Heart right ventricle (tissue), 16 donors: Measurements from ENCODE around the gene SGIP1. TPM values are rescaled to one million over a fixed set of nuclear protein-coding genes. Genes with fewer than 3 reads are reported as not detected.

Experiments
- ATAC-seq, 8 donors: fragments of 200-7000 bp; cut with Tn5 transposase; one replicate each; pipeline ENCODE4 v1.9.1; 2020; ENCODE audit warnings: mild to moderate bottlenecking in 8 of 8, moderate library complexity in 8 of 8, moderate number of reproducible peaks in 1 of 8
- DNase-seq, 2 donors: peaks; one replicate each; pipeline ENCODE4 v3.0.0-alpha.2; 2020
- H3K27ac ChIP-seq, 10 donors: fragments of 200-600 bp; sonication (generic) in 2 of 10; one replicate each; pipeline versions ENCODE4 v1.5.0 to v1.8.0; 2020 to 2022; ENCODE audit warnings: mild to moderate bottlenecking in 3 of 10
- H3K27me3 ChIP-seq, 7 donors: fragments of 200-600 bp; one replicate each; pipeline ENCODE4 v1.8.0; 2021 to 2022; ENCODE audit warnings: mild to moderate bottlenecking in 2 of 7
- H3K36me3 ChIP-seq, 9 donors: fragments of 200-600 bp; sonication (generic) in 1 of 9; one replicate each; pipeline versions ENCODE4 v1.5.0 to v1.8.0; 2020 to 2022; ENCODE audit warnings: mild to moderate bottlenecking in 2 of 9
- H3K4me1 ChIP-seq, 9 donors: fragments of 200-600 bp; sonication (generic) in 1 of 9; one replicate each; pipeline versions ENCODE4 v1.5.0 to v1.8.0; 2020 to 2022; ENCODE audit warnings: mild to moderate bottlenecking in 4 of 9
- H3K4me3 ChIP-seq, 10 donors: fragments of 200-600 bp; sonication (generic) in 2 of 10; one replicate each; pipeline versions ENCODE4 v1.5.0 to v1.8.0; 2020 to 2022; ENCODE audit warnings: mild to moderate bottlenecking in 7 of 10, moderate library complexity in 2 of 10
- H3K9me3 ChIP-seq, 11 donors: fragments of 200-600 bp in 10 of 11; sonication (generic) in 2 of 11; one replicate each; pipeline versions ENCODE4 v1.5.0 to v1.8.0; 2013 to 2022; ENCODE audit warnings: mild to moderate bottlenecking in 2 of 11, control low read depth in 1 of 11, moderate library complexity in 1 of 11
- WGBS, 2 donors: extraction: QIAGEN DNeasy Blood & Tissue Kit; methylation state at CpG; one replicate each; pipeline ENCODE4 v1.1.7; 2013; ENCODE audit warnings: inconsistent platforms in 1 of 2; 5-methylcytosine and 5-hydroxymethylcytosine counted together
- intact Hi-C, 10 donors: fragments of 100-400 bp; cut with DNase I; formaldehyde crosslinking; loops; one replicate each; pipeline versions ENCODE4 v1.11.1 to v1.14.2; 2022
- polyA plus RNA-seq, 2 donors: library from polyadenylated mRNA; stranded (reverse); fragments of 200-250 nt; gene quantifications; one replicate each; pipeline ENCODE4 v1.2.3, GENCODE V29; 2013
- total RNA-seq, 10 donors: library from RNA; stranded (reverse); fragmentation: NEBNext Ultra II Directional in 3 of 10; extraction: Animal tissue kit (Norgen Biotek cat#: 25700) in 3 of 10; gene quantifications; one replicate each; pipeline versions ENCODE4 v1.2.1 to v1.2.4, GENCODE V29; 2021 to 2023
- TF ChIP-seq, protein P1 (sequence below), 9 donors: fragments of 200-600 bp; sonication (generic) in 2 of 9; IDR thresholded peaks; one replicate each; pipeline versions ENCODE4 v1.5.0 to v1.8.0; 2021 to 2022; ENCODE audit warnings: antibody characterized with exemption in 9 of 9, mild to moderate bottlenecking in 5 of 9, moderate library complexity in 1 of 9
- donor health status: Arrhythmogenic right ventricular cardiomyopathy.
- donor health status: ischemic (EF 13 %, LVEDD 7.1; RV severe dilation, severe dysfunction).
- donor health status: healthy with polysubstance abuse.
- donor health status: DM: no; HTN: yes; CAD: no.
- donor health status: DM: no; HTN: no; CAD: no.
- donor health status: ischemic (EF 25% LVEDD 6.9; RV normal size, moderate dysfunction).
- donor health status: ischemic (EF 25% LVEDD 5.7; RV mildly dilated, moderate dysfunction).
- donor health status: healthy.
- donor health status: DM: yes; HTN: yes; CAD: no.
- donor health status: Ischemic cardiomyopathy.
- donor health status: ischemic (EF 35%, LVEDD 5.7; RV mildly dilated, moderate dysfunction).
- donor health status: nonischemic (EF 11% LVEDD 7.7; RV severe dilation, severe dysfunction).
- donor health status: DM: yes; HTN: yes; CAD: no.
- donor health status: PGD.
- donor health status: ischemic (EF 29% LVEDD 5.4; RV normal size, mild dysfunction).
- donor health status: nonischemic (EF 23%, LVEDD 6.1; RV moderate dilation, normal function).

The SGIP1 gene
- total and polyA plus RNA-seq, 12 donors = 1.6 to 19.6 (median 4.9) TPM

DNA sequence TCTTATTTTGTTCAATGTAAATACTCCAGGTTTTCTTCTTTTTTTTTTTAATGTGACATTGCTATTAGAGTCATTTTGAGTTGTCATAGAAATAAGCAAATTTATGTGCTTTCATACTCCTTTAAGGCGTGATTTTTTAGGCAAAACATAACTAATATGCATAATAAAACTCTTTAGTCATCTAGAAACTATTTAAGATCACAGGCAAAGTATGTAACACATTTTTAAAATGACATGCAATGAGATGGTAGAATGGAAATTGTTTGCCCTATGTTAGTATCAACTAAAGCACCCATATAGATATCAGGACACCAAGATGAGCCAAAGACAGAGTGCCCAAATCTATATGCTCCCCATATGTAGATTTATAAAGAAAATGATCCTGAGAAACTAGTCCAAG, 41.5 kb upstream of the SGIP1 start:
- peaks cover 0 to 17% (median 9%) of the 10 kb centered on the region in 9 donors for H3K4me1 ChIP-seq
- intact Hi-C loops = loop anchor here in 1 of 10 donors (5.0 kb wide), 1 partner anchor 40 kb away; no protein-coding TSS in a partner anchor
- no peaks in the 10 kb centered on the region for H3K27me3 ChIP-seq
- DNase-seq (no peak), ATAC-seq (no peak)
- H3K27ac ChIP-seq = no peak overlapping the region
- H3K36me3 ChIP-seq = no peaks in the 10 kb centered on the region
- no peak overlapping the region for H3K4me3 ChIP-seq
- TF ChIP-seq, protein P1, sequence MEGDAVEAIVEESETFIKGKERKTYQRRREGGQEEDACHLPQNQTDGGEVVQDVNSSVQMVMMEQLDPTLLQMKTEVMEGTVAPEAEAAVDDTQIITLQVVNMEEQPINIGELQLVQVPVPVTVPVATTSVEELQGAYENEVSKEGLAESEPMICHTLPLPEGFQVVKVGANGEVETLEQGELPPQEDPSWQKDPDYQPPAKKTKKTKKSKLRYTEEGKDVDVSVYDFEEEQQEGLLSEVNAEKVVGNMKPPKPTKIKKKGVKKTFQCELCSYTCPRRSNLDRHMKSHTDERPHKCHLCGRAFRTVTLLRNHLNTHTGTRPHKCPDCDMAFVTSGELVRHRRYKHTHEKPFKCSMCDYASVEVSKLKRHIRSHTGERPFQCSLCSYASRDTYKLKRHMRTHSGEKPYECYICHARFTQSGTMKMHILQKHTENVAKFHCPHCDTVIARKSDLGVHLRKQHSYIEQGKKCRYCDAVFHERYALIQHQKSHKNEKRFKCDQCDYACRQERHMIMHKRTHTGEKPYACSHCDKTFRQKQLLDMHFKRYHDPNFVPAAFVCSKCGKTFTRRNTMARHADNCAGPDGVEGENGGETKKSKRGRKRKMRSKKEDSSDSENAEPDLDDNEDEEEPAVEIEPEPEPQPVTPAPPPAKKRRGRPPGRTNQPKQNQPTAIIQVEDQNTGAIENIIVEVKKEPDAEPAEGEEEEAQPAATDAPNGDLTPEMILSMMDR (IDR thresholded peaks at IDR 0.05) = no peak
- H3K9me3 ChIP-seq = no peaks in the 10 kb centered on the region
- WGBS, 2 donors = 88 to 90% methylated on average over 1 of the region's 1 CpG

DNA sequence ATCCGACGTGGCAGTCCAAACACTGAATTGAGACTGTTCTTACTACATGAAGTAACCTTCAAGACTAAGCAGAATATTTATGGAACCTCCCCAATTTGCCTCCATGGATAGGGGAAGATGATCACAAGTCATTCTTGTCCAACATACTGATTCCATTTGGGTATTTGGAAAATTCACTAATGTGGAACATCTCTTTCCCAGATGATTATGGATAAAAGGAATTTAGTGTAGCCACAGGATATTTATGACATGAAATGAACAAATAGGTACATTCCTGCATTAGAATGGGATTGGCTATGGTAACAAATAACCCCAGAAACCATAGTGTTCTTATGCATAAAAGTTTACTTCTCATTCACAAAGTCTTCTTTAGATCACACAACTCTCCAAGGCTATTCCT, 40.2 kb upstream of the SGIP1 start:
- TF ChIP-seq, protein P1 (IDR thresholded peaks at IDR 0.05) = no peak

GRCh38 chr1:66494482-66494881, 39.5 kb upstream of the SGIP1 start:
- Histone ChIP-seq H3K4me3 (no peak overlapping the region), H3K9me3 (no peaks in the 10 kb centered on the region), H3K36me3 (no peaks in the 10 kb centered on the region), H3K27ac (no peak overlapping the region), H3K4me1 (peaks cover 0 to 17% (median 9%) of the 10 kb centered on the region in 9 donors), H3K27me3 (no peaks in the 10 kb centered on the region)
- no peak for ATAC-seq
- DNase-seq = no peak
- intact Hi-C loops = loop anchor here in 1 of 10 donors (5.0 kb wide), 1 partner anchor 42 kb away; no protein-coding TSS in a partner anchor
- 51 to 75% methylated on average over 1 of the region's 1 CpG for WGBS, 2 donors
- TF ChIP-seq, protein P1 (IDR thresholded peaks at IDR 0.05) = no peak

More for the DNA sequence above, 40.2 kb upstream of the SGIP1 start:
- DNase-seq (no peak), ATAC-seq (no peak)
- no peak overlapping the region for H3K4me3 ChIP-seq
- no peak overlapping the region for H3K27ac ChIP-seq
- no peaks in the 10 kb centered on the region for H3K36me3 ChIP-seq
- H3K27me3 ChIP-seq = no peaks in the 10 kb centered on the region
- peaks cover 0 to 17% (median 9%) of the 10 kb centered on the region in 9 donors for H3K4me1 ChIP-seq
- 95 to 98% methylated on average over 2 of the region's 2 CpGs for WGBS, 2 donors
- intact Hi-C loops = loop anchor here in 1 of 10 donors (5.0 kb wide), 1 partner anchor 41 kb away; no protein-coding TSS in a partner anchor
- no peaks in the 10 kb centered on the region for H3K9me3 ChIP-seq

DNA sequence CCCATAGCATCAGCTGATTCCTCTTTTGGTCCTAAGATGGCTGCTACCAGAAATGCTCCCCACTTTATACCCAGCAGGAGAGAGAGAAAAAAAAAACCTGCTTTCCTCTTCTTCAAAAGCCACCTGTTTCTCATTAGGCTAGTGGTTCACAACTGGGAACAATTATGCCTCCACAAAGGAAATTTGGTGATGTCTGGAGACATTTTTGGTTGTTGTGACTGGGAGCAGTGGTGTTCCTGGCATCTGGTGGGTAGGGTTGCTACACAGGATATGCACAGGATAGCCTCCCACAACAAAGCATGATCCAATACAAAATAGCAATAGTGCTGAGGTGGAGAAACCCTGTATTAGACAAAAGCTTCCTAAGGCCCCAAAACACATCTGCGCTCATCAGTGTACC, 38.5 kb upstream of the SGIP1 start:
- intact Hi-C loops = no loop called here
- WGBS, 2 donors = 96 to 97% methylated on average over 1 of the region's 1 CpG
- no peaks in the 10 kb centered on the region for H3K27me3 ChIP-seq
- peaks cover 0 to 9% (median 5%) of the 10 kb centered on the region in 9 donors for H3K4me1 ChIP-seq
- TF ChIP-seq, protein P1 (IDR thresholded peaks at IDR 0.05) = no peak
- DNase-seq (no peak), ATAC-seq (no peak)
- no peaks in the 10 kb centered on the region for H3K9me3 ChIP-seq
- no peaks in the 10 kb centered on the region for H3K36me3 ChIP-seq
- H3K27ac ChIP-seq = no peak overlapping the region
- H3K4me3 ChIP-seq = no peak overlapping the region
